H1 (cell line): ENCODE measurements around the gene SPOCK1. TPM values are rescaled to one million over a fixed set of nuclear protein-coding genes. Genes with fewer than 3 reads are reported as not detected.

Experiments used
- ASH2L ChIP-seq: fragments of 200-600, 300-600 bp; sonication (generic); IDR thresholded peaks from one replicate; pipeline ENCODE4 v1.7.1; 2017; ENCODE audit warnings: low read length
- CBX5 ChIP-seq: fragments of 300-800, 300-1000 bp; sonication (generic); IDR thresholded peaks from 2 replicates; pipeline ENCODE4 v1.7.1; 2016; ENCODE audit warnings: antibody characterized with exemption, low read length, low read depth
- GABPA ChIP-seq: IDR thresholded peaks from 2 replicates; pipeline ENCODE4 v1.6.1; 2011; ENCODE audit warnings: mild to moderate bottlenecking, low read length, moderate library complexity, borderline replicate concordance; ENCODE audit not compliant: insufficient read depth
- PHF8 ChIP-seq: fragments of 200-600 bp; sonication (generic); conservative IDR thresholded peaks from 2 replicates; pipeline ENCODE4 v1.7.1; 2012; ENCODE audit warnings: low read depth, mild to moderate bottlenecking, inconsistent platforms, low read length, moderate library complexity
- SIX5 ChIP-seq: IDR thresholded peaks from 2 replicates; pipeline ENCODE4 v1.6.1; 2011; ENCODE audit warnings: mild to moderate bottlenecking, low read depth, low read length
- SP2 ChIP-seq: IDR thresholded peaks from 2 replicates; pipeline ENCODE4 v1.6.1; 2012; ENCODE audit warnings: mild to moderate bottlenecking, low read length, inconsistent platforms
- TBP ChIP-seq: IDR thresholded peaks from 2 replicates; pipeline ENCODE4 v1.6.1; 2011; ENCODE audit warnings: low read depth, low read length, improper control_type of control experiment
- YY1 ChIP-seq: IDR thresholded peaks from 2 replicates; pipeline ENCODE4 v1.6.1; 2011; ENCODE audit warnings: low read depth, mild to moderate bottlenecking, low read length
- polyA plus RNA-seq, 7 experiments: library from polyadenylated mRNA; depleted of rRNA in 3 of 7; stranded (reverse) in 5 of 7; unstranded in 2 of 7; fragments of >200 nt in 5 of 7; fragments of 200-250 nt in 2 of 7; gene quantifications; 1 replicate in 5 of 7; 2 replicates in 1 of 7; 4 replicates in 1 of 7; pipeline versions ENCODE4 v1.2.1 to v1.2.3, GENCODE V29; 2011 to 2013; ENCODE audit warnings: missing spikeins in 2 of 7, mixed read lengths in 2 of 7
- total RNA-seq: library from RNA; stranded (reverse); fragmentation: NEBNext Ultra II Directional; extraction: Animal tissue kit (Norgen Biotek cat#: 25700); gene quantifications from 2 replicates; pipeline ENCODE4 v1.2.1, GENCODE V29; 2021
- TF ChIP-seq, protein P1 (sequence below): fragments of 300-600 bp; sonication (generic); IDR thresholded peaks from 2 replicates; pipeline ENCODE4 v1.7.1; 2012; ENCODE audit warnings: low read length, moderate library complexity, mild to moderate bottlenecking, inconsistent platforms; ENCODE audit not compliant: insufficient replicate concordance
- TF ChIP-seq, protein P2 (sequence below): IDR thresholded peaks from 2 replicates; pipeline ENCODE4 v1.6.1; 2012; ENCODE audit warnings: low read length, inconsistent platforms

The SPOCK1 gene
- total and polyA plus RNA-seq, 2 of the 8 experiments (the other 6 are each of a cell fraction or from before 2014, with no cell fraction given): 6.9 to 18.1 TPM

DNA sequence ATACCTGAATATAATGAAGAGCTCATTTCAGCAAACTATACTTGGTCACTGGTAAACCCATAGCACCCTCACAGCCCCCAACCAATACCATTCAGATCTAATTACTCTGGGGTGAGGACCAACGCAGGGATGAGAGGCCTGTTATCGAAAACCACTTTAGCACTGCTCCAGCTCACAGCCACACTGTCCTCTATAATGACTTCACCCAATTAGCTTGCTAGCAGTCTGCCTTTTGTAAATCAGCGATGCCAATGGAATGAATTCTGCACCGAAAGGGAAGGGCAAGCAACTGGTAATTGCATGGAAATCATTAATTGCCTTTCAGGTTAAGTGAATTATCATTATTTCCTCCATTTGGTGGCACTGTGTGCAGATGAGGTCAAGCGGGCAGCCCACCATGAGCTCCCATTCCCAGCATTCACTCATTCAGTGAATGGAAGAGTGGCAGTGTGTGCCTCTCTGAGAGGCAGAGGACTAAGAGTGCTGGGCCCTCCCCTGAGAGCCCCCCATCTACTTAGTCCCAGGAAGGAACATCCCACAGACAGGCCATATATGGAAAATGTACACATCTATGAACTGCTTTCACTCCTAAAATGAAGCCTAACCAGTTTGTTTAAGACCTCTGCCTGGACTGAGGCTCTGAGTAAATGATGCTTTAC lies 262.1 kb downstream of the SPOCK1 start (continued):
- TF ChIP-seq, protein P1, sequence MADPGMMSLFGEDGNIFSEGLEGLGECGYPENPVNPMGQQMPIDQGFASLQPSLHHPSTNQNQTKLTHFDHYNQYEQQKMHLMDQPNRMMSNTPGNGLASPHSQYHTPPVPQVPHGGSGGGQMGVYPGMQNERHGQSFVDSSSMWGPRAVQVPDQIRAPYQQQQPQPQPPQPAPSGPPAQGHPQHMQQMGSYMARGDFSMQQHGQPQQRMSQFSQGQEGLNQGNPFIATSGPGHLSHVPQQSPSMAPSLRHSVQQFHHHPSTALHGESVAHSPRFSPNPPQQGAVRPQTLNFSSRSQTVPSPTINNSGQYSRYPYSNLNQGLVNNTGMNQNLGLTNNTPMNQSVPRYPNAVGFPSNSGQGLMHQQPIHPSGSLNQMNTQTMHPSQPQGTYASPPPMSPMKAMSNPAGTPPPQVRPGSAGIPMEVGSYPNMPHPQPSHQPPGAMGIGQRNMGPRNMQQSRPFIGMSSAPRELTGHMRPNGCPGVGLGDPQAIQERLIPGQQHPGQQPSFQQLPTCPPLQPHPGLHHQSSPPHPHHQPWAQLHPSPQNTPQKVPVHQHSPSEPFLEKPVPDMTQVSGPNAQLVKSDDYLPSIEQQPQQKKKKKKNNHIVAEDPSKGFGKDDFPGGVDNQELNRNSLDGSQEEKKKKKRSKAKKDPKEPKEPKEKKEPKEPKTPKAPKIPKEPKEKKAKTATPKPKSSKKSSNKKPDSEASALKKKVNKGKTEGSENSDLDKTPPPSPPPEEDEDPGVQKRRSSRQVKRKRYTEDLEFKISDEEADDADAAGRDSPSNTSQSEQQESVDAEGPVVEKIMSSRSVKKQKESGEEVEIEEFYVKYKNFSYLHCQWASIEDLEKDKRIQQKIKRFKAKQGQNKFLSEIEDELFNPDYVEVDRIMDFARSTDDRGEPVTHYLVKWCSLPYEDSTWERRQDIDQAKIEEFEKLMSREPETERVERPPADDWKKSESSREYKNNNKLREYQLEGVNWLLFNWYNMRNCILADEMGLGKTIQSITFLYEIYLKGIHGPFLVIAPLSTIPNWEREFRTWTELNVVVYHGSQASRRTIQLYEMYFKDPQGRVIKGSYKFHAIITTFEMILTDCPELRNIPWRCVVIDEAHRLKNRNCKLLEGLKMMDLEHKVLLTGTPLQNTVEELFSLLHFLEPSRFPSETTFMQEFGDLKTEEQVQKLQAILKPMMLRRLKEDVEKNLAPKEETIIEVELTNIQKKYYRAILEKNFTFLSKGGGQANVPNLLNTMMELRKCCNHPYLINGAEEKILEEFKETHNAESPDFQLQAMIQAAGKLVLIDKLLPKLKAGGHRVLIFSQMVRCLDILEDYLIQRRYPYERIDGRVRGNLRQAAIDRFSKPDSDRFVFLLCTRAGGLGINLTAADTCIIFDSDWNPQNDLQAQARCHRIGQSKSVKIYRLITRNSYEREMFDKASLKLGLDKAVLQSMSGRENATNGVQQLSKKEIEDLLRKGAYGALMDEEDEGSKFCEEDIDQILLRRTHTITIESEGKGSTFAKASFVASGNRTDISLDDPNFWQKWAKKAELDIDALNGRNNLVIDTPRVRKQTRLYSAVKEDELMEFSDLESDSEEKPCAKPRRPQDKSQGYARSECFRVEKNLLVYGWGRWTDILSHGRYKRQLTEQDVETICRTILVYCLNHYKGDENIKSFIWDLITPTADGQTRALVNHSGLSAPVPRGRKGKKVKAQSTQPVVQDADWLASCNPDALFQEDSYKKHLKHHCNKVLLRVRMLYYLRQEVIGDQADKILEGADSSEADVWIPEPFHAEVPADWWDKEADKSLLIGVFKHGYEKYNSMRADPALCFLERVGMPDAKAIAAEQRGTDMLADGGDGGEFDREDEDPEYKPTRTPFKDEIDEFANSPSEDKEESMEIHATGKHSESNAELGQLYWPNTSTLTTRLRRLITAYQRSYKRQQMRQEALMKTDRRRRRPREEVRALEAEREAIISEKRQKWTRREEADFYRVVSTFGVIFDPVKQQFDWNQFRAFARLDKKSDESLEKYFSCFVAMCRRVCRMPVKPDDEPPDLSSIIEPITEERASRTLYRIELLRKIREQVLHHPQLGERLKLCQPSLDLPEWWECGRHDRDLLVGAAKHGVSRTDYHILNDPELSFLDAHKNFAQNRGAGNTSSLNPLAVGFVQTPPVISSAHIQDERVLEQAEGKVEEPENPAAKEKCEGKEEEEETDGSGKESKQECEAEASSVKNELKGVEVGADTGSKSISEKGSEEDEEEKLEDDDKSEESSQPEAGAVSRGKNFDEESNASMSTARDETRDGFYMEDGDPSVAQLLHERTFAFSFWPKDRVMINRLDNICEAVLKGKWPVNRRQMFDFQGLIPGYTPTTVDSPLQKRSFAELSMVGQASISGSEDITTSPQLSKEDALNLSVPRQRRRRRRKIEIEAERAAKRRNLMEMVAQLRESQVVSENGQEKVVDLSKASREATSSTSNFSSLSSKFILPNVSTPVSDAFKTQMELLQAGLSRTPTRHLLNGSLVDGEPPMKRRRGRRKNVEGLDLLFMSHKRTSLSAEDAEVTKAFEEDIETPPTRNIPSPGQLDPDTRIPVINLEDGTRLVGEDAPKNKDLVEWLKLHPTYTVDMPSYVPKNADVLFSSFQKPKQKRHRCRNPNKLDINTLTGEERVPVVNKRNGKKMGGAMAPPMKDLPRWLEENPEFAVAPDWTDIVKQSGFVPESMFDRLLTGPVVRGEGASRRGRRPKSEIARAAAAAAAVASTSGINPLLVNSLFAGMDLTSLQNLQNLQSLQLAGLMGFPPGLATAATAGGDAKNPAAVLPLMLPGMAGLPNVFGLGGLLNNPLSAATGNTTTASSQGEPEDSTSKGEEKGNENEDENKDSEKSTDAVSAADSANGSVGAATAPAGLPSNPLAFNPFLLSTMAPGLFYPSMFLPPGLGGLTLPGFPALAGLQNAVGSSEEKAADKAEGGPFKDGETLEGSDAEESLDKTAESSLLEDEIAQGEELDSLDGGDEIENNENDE: no peak
- TF ChIP-seq GABPA (no peak), TBP (no peak), YY1 (no peak), ASH2L (no peak), SP2 (no peak), PHF8 (no peak), SIX5 (no peak), CBX5 (no peak)
- TF ChIP-seq, protein P2, sequence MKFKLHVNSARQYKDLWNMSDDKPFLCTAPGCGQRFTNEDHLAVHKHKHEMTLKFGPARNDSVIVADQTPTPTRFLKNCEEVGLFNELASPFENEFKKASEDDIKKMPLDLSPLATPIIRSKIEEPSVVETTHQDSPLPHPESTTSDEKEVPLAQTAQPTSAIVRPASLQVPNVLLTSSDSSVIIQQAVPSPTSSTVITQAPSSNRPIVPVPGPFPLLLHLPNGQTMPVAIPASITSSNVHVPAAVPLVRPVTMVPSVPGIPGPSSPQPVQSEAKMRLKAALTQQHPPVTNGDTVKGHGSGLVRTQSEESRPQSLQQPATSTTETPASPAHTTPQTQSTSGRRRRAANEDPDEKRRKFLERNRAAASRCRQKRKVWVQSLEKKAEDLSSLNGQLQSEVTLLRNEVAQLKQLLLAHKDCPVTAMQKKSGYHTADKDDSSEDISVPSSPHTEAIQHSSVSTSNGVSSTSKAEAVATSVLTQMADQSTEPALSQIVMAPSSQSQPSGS: no peak
